ENCODE data around the gene KCNQ5.

DNA sequence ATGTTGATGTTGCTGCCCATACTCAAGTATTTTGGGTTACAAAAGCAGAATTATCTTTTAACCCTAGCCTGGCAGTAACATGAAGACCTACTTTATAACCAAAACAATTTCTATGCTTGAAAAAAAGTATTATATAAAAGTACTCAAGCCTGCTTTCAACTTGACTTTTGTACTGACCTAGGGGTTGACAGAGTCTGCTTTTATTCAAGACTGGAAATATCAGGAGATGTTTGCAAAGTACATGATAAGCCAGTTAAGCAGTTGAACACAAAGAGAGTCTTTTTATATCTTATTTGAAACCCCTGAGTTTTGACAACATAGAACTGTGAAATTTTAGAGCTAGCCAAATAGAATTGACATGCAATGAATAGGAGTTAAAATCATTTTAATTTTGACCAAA, 159.8 kb downstream of the KCNQ5 start:
- TF ChIP-seq, protein P1, sequence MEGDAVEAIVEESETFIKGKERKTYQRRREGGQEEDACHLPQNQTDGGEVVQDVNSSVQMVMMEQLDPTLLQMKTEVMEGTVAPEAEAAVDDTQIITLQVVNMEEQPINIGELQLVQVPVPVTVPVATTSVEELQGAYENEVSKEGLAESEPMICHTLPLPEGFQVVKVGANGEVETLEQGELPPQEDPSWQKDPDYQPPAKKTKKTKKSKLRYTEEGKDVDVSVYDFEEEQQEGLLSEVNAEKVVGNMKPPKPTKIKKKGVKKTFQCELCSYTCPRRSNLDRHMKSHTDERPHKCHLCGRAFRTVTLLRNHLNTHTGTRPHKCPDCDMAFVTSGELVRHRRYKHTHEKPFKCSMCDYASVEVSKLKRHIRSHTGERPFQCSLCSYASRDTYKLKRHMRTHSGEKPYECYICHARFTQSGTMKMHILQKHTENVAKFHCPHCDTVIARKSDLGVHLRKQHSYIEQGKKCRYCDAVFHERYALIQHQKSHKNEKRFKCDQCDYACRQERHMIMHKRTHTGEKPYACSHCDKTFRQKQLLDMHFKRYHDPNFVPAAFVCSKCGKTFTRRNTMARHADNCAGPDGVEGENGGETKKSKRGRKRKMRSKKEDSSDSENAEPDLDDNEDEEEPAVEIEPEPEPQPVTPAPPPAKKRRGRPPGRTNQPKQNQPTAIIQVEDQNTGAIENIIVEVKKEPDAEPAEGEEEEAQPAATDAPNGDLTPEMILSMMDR (optimal IDR thresholded peaks at IDR 0.05 in 1 of 3, IDR thresholded peaks at IDR 0.05 in 1 of 3, conservative IDR thresholded peaks at IDR 0.05 in 1 of 3; ENCODE audit: extremely low read depth in 1 of 3, insufficient read depth in 2 of 3, low read length in 3 of 3), result no peak
- TF ChIP-seq EZH2 (IDR thresholded peaks at IDR 0.05; ENCODE audit: low read length), result no peak

Measured in keratinocyte (primary cell).